Renal pelvis (tissue), 4 donors: ENCODE measurements around the gene FGB. TPM values are rescaled to one million over a fixed set of nuclear protein-coding genes. Genes with fewer than 3 reads are reported as not detected.

Experiments
- DNase-seq: peaks from one replicate; pipeline ENCODE4 v3.0.0-alpha.2; 2013
- polyA plus RNA-seq, 3 donors: library from polyadenylated mRNA; unstranded; fragments of 120-200 nt; gene quantifications; one replicate each; pipeline ENCODE4 v1.2.1, GENCODE V29; 2013; ENCODE audit not compliant: insufficient read length in 3 of 3

The FGB gene
- polyA plus RNA-seq, 3 donors: 6.3 to 165 (median 6.4) TPM

DNA sequence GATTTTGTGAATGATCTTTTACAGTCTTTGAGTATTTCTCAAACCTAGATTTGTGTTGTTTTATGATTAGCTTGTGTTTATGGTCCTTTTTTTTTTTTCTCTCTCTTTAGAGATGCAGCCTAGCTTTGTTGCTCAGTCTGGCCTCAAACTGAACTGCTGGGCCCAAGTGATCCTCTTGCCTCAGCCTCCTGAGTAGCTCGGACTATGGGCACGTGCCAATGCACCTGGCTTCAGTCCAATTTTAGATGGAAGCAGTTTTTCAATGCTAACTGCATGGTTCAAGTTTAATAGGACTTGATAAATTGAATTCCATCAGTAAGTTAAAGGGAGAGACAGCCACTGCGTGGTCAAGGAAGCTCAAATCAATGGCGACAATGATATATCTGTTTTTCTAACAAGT lies 53.5 kb downstream of the FGB start:
- DNase-seq: no peak

- DNase-seq: no peak
Measured at GRCh38 chr4:154616731-154617130, 53.9 kb downstream of the FGB start.

- DNase-seq: no peak
Measured at GRCh38 chr4:154617820-154618317, 55.1 kb downstream of the FGB start.

DNA sequence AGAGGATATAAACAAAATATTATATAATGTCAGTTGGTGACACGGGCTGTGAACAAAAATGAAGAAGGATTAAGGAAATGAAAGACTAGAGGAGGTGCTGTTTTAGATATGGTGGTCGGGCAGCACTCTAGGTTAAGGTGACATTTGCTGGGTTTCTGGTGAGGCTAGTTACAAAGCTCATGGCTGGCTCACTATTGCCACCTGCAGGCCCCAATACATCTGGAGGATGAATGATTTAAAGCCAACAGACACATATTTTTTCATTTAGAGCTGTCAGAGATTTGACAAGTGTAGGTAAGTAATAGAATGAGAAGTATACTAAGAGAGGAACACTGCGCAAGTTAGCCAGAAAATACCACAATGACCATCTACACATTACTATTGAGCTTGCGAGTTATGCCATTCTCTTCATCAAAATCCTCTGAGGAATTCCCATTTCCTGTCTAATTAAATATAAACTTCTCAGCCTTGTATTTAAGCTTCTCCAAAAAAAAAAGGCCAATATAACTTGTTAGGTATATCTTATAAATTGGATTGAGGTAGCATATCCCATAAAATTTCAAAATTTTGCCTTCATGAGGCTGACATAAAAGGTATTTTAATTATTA lies 56.0 kb downstream of the FGB start:
- DNase-seq: no peak

DNA sequence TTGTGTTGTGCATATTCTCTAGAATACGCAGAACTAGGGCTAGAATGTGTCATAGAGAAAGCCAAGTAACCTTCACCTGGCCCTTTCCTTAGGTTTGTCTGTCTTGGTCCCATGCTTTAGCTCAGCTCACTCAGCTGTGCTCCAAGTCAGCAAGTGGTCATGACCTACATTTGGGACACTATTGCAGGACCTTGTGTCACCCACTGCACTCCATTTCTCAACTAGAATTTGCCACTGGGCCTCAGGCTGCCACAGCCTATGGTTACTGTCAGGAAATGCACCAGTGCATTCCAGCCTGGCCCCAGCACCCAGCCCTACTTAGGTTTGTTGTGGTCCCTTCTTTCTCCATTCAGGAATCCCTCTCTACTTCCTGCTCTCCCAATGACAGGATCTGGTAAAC lies 57.3 kb downstream of the FGB start:
- DNase-seq: no peak

Other genes with a start within 250 kb of the FGB start
- 1 to 10 TPM; 3.9 to 7.6 (median 7.1) TPM for gene DCHS2, start 71.2 kb upstream of the FGB start, polyA plus RNA-seq
- gene PLRG1, start 12.6 kb upstream of the FGB start, polyA plus RNA-seq: 100 to 1,000 TPM; 105 to 113 (median 112) TPM
- under 1 TPM; 0.10 to 0.95 (median 0.11) TPM for gene FGA, start 27.7 kb downstream of the FGB start, polyA plus RNA-seq
- gene FGG, start 49.6 kb downstream of the FGB start, polyA plus RNA-seq: not detected
- gene LRAT, start 181.0 kb downstream of the FGB start, polyA plus RNA-seq: 1 to 10 TPM in 1 of 3 donors, under 1 TPM in 2; 0.44 to 1.8 (median 0.71) TPM
- under 1 TPM in 1 of 3 donors, not detected in 2; 0.06 TPM for gene RBM46, start 218.3 kb downstream of the FGB start, polyA plus RNA-seq